ENCODE measurements around the gene GATAD2A.

GATAD2A gene

GRCh38 chr19:19514881-19515641 lies 109.6 kb downstream of the GATAD2A start, which contains the start of gene TSSK6:
TSSK6 (minus strand) TSS chr19:19515548; CDS start chr19:19515427, 121 bp downstream.
- no peak for DNase-seq

GRCh38 chr19:19515642-19516519 lies 110.4 kb downstream of the GATAD2A start, which contains the start of gene NDUFA13:
NDUFA13 (plus strand) TSS chr19:19516225; CDS start chr19:19516239, 14 bp downstream.
- DNase-seq, result peak; percentile 85

- DNase-seq, result no peak
Measured at GRCh38 chr19:19517235-19517619, 111.8 kb downstream of the GATAD2A start.

- no peak for DNase-seq
Measured at GRCh38 chr19:19520989-19521388, 115.5 kb downstream of the GATAD2A start.

GRCh38 chr19:19523177-19523576 lies 117.7 kb downstream of the GATAD2A start:
- no peak for DNase-seq

- DNase-seq, result no peak
Measured at GRCh38 chr19:19524053-19524452, 118.6 kb downstream of the GATAD2A start.

GRCh38 chr19:19525611-19526380 lies 120.3 kb downstream of the GATAD2A start:
- no peak for DNase-seq

- no peak for DNase-seq
Measured at GRCh38 chr19:19526581-19527370, 121.3 kb downstream of the GATAD2A start.

- DNase-seq, result no peak
Measured at GRCh38 chr19:19527371-19527656, 121.8 kb downstream of the GATAD2A start.

- no peak for DNase-seq
Measured at GRCh38 chr19:19527674-19528625, 122.5 kb downstream of the GATAD2A start.

GRCh38 chr19:19528721-19529490 lies 123.4 kb downstream of the GATAD2A start, which contains the start of gene YJEFN3:
YJEFN3 (plus strand) TSS chr19:19528911; CDS start chr19:19528933, 22 bp downstream.
- no peak for DNase-seq

GRCh38 chr19:19529783-19530422 lies 124.4 kb downstream of the GATAD2A start:
- DNase-seq, result no peak

- DNase-seq, result no peak
Measured at GRCh38 chr19:19530423-19530804, 124.9 kb downstream of the GATAD2A start.

GRCh38 chr19:19530889-19531288 lies 125.4 kb downstream of the GATAD2A start:
- no peak for DNase-seq

GRCh38 chr19:19531951-19532805 lies 126.7 kb downstream of the GATAD2A start:
- peak; percentile 53 for DNase-seq

- DNase-seq, result no peak
Measured at GRCh38 chr19:19532806-19533701, 127.6 kb downstream of the GATAD2A start.

GRCh38 chr19:19533841-19534240 lies 128.4 kb downstream of the GATAD2A start:
- no peak for DNase-seq
